D721Med (cell line): ENCODE data around the gene USP33.
"Not testable (repeated sequence)": the region's sequence is repeated elsewhere in the genome, so short reads cannot be mapped to it uniquely, and the experiment has no call there.

Experiments used
- DNase-seq: peaks from one replicate; pipeline ENCODE4 v3.0.0; 2011; ENCODE audit warnings: low spot score; ENCODE audit not compliant: insufficient read length
- FAIRE-seq: peaks from 2 replicates; lab custom pipeline; 2011; peaks lifted over from hg19 to GRCh38; lab: Jason Lieb, UNC
- TF ChIP-seq, protein P1 (sequence below): IDR thresholded peaks from 2 replicates; pipeline ENCODE4 v1.5.1; 2012; ENCODE audit warnings: mild to moderate bottlenecking, control low read depth; ENCODE audit not compliant: insufficient read depth; ENCODE audit errors: missing control alignments

USP33 gene

DNA sequence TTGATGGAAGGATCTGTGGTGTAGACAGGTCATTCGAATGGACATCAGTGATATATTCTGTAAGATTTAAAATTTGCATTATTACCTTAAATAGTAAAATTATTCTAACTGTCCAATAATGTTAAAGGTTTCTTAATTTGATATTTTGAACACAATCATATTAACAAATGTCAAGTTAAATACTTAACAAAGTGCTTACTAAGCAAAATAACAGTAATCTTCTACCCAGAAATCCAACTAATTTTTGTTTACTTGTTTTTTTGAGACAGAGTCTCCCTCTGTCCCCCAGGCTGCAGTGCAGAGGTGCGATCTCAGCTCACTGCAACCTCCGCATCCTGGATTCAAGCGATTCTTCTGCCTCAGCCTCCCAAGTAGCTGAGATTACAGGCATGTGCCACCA is 33.9 kb downstream of the USP33 start:
- DNase-seq (no peak), FAIRE-seq (no peak)
- TF ChIP-seq, protein P1, sequence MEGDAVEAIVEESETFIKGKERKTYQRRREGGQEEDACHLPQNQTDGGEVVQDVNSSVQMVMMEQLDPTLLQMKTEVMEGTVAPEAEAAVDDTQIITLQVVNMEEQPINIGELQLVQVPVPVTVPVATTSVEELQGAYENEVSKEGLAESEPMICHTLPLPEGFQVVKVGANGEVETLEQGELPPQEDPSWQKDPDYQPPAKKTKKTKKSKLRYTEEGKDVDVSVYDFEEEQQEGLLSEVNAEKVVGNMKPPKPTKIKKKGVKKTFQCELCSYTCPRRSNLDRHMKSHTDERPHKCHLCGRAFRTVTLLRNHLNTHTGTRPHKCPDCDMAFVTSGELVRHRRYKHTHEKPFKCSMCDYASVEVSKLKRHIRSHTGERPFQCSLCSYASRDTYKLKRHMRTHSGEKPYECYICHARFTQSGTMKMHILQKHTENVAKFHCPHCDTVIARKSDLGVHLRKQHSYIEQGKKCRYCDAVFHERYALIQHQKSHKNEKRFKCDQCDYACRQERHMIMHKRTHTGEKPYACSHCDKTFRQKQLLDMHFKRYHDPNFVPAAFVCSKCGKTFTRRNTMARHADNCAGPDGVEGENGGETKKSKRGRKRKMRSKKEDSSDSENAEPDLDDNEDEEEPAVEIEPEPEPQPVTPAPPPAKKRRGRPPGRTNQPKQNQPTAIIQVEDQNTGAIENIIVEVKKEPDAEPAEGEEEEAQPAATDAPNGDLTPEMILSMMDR, result no peak

DNA sequence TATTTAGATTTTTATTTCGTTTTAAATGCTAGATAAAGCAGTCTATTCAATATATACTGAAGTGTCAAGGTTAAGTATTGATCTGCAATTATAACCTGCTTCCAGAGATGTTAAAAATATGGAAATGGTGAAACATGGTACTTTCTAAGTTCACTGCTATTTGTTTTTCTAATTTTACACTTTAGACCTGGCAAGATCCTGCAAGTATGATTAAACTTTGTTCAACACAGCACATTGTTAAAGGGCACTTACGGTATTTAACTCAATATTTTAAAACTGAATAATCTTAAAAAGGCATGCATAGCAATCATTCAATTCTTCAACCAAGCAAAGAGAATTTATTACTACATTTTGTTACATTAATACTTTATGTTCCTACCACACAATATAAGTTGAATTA is 41.5 kb downstream of the USP33 start:
- TF ChIP-seq, protein P1, result no peak
- no peak for DNase-seq
- FAIRE-seq, result no peak

DNA sequence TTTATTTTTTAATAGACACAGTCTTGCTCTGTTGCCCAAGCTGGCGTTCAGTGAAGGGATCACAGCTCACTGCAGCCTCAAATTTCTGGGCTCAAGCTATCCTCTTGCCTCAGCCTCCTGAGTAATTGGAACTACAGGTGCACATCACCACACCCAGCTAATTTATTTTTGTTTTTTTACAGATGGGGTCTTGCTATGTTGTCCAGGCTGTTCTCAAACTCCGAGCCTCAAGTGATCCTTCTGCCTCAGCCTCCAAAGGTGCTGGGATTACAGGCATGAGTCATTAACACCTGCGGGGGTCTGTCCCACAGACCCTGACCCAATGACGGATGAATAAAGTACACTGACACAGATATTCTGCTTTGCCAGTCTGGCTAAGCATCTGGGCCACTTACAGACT is 43.6 kb downstream of the USP33 start:
- TF ChIP-seq, protein P1, result no peak
- DNase-seq, result no peak
- no peak for FAIRE-seq

DNA sequence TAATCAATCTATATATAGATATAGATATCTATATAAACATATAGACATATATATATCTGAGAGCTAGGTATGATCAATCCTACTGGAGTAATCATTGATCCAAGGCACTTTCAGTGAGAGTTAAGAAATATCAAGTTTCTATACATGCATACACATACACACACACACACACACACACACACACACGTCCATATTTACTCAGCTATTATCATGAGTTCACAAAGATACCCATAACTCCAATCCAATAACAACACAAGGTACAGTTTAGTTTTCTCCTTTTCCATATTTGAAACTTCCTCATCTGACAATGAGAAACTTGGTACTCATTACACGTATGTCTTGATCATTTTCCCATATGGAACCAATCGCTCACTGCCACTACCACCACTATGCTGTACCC is 49.9 kb downstream of the USP33 start:
- TF ChIP-seq, protein P1, result no peak
- no peak for DNase-seq
- FAIRE-seq, result no peak

DNA sequence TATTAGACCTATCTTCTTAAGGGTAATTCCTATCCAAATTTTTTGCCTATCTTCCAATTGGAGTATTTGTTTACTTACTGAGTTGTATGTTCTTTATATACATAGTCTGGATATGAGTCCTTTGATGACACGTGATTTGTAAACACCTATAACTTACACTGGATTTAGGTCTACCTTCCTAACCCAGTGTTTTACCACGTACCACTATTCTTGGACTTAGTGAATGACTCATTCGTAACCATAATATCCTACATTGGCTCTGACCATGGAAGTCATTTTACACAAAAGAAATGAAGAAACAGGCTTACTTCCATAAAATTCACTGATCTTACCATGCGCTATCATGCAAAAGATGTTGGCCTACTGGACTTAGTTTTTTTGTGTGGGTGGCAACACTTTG is 53.3 kb downstream of the USP33 start:
- FAIRE-seq (peak; percentile 32), DNase-seq (no peak)
- TF ChIP-seq, protein P1, result no peak

DNA sequence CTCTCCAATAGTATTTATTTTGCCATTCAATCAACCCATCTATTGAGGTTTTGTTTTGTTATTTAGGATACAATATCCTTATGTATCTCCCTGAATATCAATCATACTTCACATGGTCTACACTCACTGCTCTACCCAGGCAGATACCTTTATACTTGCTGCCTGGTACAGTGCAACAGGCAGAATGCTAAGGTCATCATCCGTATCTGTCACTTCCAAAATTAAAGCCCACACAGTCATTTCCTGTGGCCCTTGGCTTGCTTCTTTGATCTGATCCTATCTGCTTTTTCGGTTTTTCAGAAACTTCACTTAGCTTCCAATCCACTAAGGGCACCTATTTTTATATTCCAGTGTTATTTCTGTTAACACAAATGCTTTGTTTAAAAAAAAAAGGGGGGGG is 54.9 kb downstream of the USP33 start:
- TF ChIP-seq, protein P1, result no peak
- DNase-seq (no peak), FAIRE-seq (no peak)

DNA sequence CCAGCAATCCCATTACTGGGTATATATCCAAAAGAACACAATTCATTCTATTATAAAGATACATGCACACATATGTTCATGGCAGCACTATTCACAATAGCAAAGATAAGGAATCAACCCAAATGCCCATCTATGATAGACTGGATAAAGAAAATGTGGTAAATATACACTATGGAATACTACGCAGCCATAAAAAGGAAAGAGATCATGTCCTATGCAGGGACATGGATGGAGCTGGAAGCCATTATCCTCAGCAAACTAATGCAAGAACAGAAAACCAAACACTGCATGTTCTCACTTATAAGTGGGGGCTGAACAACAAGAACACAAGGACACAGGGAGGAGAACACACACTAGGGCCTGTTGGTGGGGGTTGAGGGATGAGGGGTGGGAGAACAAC is 60.0 kb downstream of the USP33 start:
- not testable (repeated sequence) for FAIRE-seq, DNase-seq

DNA sequence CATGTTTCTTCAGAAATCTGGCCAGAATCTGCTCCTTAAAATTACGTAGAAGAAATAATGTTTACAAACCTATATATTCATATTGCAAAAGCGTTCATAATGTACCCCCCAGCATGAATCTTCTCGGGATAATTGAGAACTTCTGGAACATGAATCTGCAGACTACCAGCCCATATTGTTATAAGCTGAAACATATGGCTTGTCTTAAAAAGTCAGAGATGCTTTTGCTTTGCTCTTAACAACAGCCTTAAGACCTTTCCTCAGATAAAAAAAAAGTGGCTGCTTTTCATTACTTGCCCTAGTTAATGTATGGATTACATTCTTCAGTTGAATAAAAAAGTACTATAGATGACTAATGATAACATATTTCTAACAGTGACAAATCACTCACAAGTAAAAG is 62.2 kb downstream of the USP33 start:
- FAIRE-seq (no peak), DNase-seq (no peak)
- TF ChIP-seq, protein P1, result no peak
